LNCaP clone FGC (cell line): ENCODE results near the gene CD48.

Source experiments
- DNase-seq: peaks from one replicate; pipeline ENCODE4 v3.0.0-alpha.2; 2011; ENCODE audit warnings: low read depth
- H3K4me3 ChIP-seq: 2 replicates; pipeline ENCODE4 v1.5.1; 2011; ENCODE audit warnings: mild to moderate bottlenecking, low read depth, low read length, control low read depth
- TF ChIP-seq, protein P1 (sequence below): IDR thresholded peaks from 2 replicates; pipeline ENCODE4 v1.5.1; 2012; ENCODE audit warnings: mild to moderate bottlenecking; ENCODE audit not compliant: control insufficient read depth, insufficient read depth; ENCODE audit errors: extremely low read depth

The CD48 gene

DNA sequence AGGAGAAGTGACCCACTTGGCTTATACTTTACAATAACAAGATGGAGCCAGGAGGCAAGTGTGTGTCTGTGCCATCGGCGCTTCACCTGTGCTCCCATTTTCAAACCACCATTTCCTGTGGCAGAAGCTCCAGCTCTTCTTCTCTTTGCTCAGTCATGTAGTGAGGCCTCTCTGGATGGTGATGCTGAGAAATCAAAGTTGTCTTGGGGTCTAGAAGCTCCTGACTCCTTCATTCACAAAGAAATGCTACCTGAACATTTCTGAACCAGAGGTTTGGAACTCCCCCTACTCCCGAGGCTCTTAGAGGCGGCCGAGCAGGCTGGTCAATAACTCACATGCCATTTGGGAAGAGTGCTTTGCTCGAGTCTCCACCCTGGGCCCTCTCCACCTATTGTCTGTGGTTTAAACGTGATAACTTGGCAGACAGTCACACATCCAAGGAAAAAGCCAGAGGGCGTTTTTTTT is 82.8 kb downstream of the CD48 start:
- no peak overlapping the region for H3K4me3 ChIP-seq
- no peak for DNase-seq
- TF ChIP-seq, protein P1, sequence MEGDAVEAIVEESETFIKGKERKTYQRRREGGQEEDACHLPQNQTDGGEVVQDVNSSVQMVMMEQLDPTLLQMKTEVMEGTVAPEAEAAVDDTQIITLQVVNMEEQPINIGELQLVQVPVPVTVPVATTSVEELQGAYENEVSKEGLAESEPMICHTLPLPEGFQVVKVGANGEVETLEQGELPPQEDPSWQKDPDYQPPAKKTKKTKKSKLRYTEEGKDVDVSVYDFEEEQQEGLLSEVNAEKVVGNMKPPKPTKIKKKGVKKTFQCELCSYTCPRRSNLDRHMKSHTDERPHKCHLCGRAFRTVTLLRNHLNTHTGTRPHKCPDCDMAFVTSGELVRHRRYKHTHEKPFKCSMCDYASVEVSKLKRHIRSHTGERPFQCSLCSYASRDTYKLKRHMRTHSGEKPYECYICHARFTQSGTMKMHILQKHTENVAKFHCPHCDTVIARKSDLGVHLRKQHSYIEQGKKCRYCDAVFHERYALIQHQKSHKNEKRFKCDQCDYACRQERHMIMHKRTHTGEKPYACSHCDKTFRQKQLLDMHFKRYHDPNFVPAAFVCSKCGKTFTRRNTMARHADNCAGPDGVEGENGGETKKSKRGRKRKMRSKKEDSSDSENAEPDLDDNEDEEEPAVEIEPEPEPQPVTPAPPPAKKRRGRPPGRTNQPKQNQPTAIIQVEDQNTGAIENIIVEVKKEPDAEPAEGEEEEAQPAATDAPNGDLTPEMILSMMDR: no peak
